ENCODE data around the gene GRHL3.

DNA sequence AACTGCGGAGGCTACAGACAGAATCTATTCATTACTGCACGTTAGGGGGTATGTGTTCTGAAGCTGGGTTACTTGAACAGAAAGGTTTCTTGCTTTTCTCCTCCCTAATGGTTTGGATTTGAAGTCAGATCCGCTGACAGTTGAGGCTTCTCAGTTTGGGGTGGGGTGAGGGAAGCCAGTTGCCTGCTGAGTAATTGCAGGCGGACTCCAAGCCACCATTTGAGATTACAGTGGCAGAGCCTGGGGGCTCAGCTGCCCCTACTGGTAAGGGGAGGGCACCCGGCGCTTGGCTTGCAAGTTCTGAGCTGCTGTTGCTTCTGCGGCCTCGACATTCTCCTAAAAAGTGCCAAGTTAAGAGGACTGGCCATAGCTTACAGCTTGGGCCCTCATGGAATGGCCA is 2.0 kb downstream of the GRHL3 start:
- TF ChIP-seq, protein P1, sequence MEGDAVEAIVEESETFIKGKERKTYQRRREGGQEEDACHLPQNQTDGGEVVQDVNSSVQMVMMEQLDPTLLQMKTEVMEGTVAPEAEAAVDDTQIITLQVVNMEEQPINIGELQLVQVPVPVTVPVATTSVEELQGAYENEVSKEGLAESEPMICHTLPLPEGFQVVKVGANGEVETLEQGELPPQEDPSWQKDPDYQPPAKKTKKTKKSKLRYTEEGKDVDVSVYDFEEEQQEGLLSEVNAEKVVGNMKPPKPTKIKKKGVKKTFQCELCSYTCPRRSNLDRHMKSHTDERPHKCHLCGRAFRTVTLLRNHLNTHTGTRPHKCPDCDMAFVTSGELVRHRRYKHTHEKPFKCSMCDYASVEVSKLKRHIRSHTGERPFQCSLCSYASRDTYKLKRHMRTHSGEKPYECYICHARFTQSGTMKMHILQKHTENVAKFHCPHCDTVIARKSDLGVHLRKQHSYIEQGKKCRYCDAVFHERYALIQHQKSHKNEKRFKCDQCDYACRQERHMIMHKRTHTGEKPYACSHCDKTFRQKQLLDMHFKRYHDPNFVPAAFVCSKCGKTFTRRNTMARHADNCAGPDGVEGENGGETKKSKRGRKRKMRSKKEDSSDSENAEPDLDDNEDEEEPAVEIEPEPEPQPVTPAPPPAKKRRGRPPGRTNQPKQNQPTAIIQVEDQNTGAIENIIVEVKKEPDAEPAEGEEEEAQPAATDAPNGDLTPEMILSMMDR (IDR thresholded peaks at IDR 0.05), result no peak
- no peak for TF ChIP-seq POLR2A (IDR thresholded peaks at IDR 0.05)
- TF ChIP-seq EP300 (IDR thresholded peaks at IDR 0.05), result no peak

All from tibial nerve (tissue), 4 donors.